SK-N-SH (cell line): ENCODE data around the gene UBTF. TPM values are rescaled to one million over a fixed set of nuclear protein-coding genes. Genes with fewer than 3 reads are reported as not detected.

ENCODE experiments used
- CTCF ChIA-PET: fragments of 300-600, 350-600 bp; formaldehyde crosslinking; extraction: SDS; loops from one replicate; lab custom pipeline; 2021; lab: Yijun Ruan, JAX
- POLR2A ChIA-PET: fragments of 350-600 bp; sonication (Branson Sonifier 250); formaldehyde crosslinking; extraction: SDS; loops from one replicate; lab custom pipeline; 2020; ENCODE audit warnings: antibody characterized with exemption, inconsistent platforms; lab: Yijun Ruan, JAX
- DNase-seq: peaks from one replicate; pipeline ENCODE4 v3.0.0; 2012
- H2AFZ ChIP-seq: fragments of 200-600 bp; sonication (generic); 2 replicates; pipeline ENCODE4 v1.8.1; 2016; ENCODE audit warnings: antibody characterized with exemption, mild to moderate bottlenecking, low read depth
- H3F3A ChIP-seq: fragments of 200-600 bp; sonication (generic); replicated peaks from 2 replicates; pipeline ENCODE3; 2016; ENCODE audit warnings: antibody characterized with exemption, mild to moderate bottlenecking; ENCODE audit not compliant: insufficient read depth
- H3K27ac ChIP-seq, 2 experiments: fragments of 200-500 bp in 1 of 2; fragments of 200-600 bp in 1 of 2; sonication (Bioruptor generic) in 1 of 2; sonication (generic), shearing (Covaris generic) in 1 of 2; 2 replicates each; pipeline versions ENCODE4 v1.5.1 to v1.6.1; 2014 to 2016; ENCODE audit warnings: low read depth in 2 of 2, inconsistent platforms in 1 of 2, low read length in 1 of 2, mild to moderate bottlenecking in 1 of 2, mixed read lengths in 1 of 2
- H3K27me3 ChIP-seq: fragments of 200-600 bp; sonication (generic), shearing (Covaris generic); 2 replicates; pipeline ENCODE4 v1.6.1; 2016; ENCODE audit warnings: mixed run types; ENCODE audit not compliant: insufficient read depth
- H3K36me3 ChIP-seq, 2 experiments: fragments of 200-500 bp in 1 of 2; fragments of 200-600 bp in 1 of 2; sonication (Bioruptor generic) in 1 of 2; sonication (generic) in 1 of 2; replicated peaks in 1 of 2; 2 replicates each; pipeline versions ENCODE3 to v1.5.1; 2014 to 2016; ENCODE audit warnings: low read length in 1 of 2, mild to moderate bottlenecking in 1 of 2; ENCODE audit not compliant: insufficient read depth in 2 of 2, control insufficient read depth in 1 of 2
- H3K4me1 ChIP-seq, 2 experiments: fragments of 200-500 bp in 1 of 2; fragments of 200-600 bp in 1 of 2; sonication (Bioruptor generic) in 1 of 2; sonication (generic), shearing (Covaris generic) in 1 of 2; 2 replicates each; pipeline versions ENCODE4 v1.5.1 to v1.6.1; 2014 to 2016; ENCODE audit warnings: low read depth in 1 of 2, low read length in 1 of 2, mixed run types in 1 of 2; ENCODE audit not compliant: insufficient read depth in 2 of 2, control insufficient read depth in 1 of 2
- H3K4me2 ChIP-seq: fragments of 200-600 bp; sonication (generic), shearing (Covaris generic); 2 replicates; pipeline ENCODE4 v1.6.1; 2017; ENCODE audit warnings: mixed run types
- H3K4me3 ChIP-seq, 2 experiments: fragments of 200-500 bp in 1 of 2; fragments of 200-600 bp in 1 of 2; sonication (Bioruptor generic) in 1 of 2; sonication (generic), shearing (Covaris generic) in 1 of 2; 2 replicates each; pipeline versions ENCODE4 v1.5.1 to v1.8.1; 2014 to 2016; ENCODE audit warnings: low read depth in 2 of 2, inconsistent platforms in 1 of 2, low read length in 1 of 2, mild to moderate bottlenecking in 1 of 2, mixed read lengths in 1 of 2, moderate library complexity in 1 of 2
- H3K79me2 ChIP-seq: fragments of 200-600 bp; sonication (generic); 2 replicates; pipeline ENCODE4 v1.8.1; 2017; ENCODE audit warnings: mild to moderate bottlenecking; ENCODE audit not compliant: insufficient read depth
- H3K9ac ChIP-seq: fragments of 200-600 bp; sonication (generic); 2 replicates; pipeline ENCODE4 v1.6.1; 2017; ENCODE audit warnings: mixed run types
- H3K9me2 ChIP-seq: fragments of 200-600 bp; sonication (generic); 2 replicates; pipeline ENCODE4 v1.6.1; 2017; ENCODE audit warnings: mixed run types
- H3K9me3 ChIP-seq: fragments of 200-600 bp; sonication (generic); 2 replicates; pipeline ENCODE4 v1.6.1; 2017; ENCODE audit warnings: mixed run types, mild to moderate bottlenecking, moderate library complexity
- H4K20me1 ChIP-seq: fragments of 200-600 bp; sonication (generic); 2 replicates; pipeline ENCODE4 v1.6.1; 2017; ENCODE audit warnings: mild to moderate bottlenecking, mixed run types; ENCODE audit not compliant: insufficient read depth
- CHD2 ChIP-seq: fragments of 150-350 bp; IDR thresholded peaks from 2 replicates; pipeline ENCODE4 v1.6.1; 2018; ENCODE audit warnings: low read length; ENCODE audit not compliant: partially characterized antibody
- CTCF ChIP-seq: fragments of 200-600 bp; sonication (generic); IDR thresholded peaks from 2 replicates; pipeline ENCODE4 v1.6.1; 2017; ENCODE audit warnings: antibody characterized with exemption, mild to moderate bottlenecking, moderate library complexity
- ELF1 ChIP-seq: IDR thresholded peaks from 2 replicates; pipeline ENCODE4 v1.4.0; 2012
- EZH2phosphoT487 ChIP-seq: fragments of 200-600 bp; sonication (generic); IDR thresholded peaks from 2 replicates; pipeline ENCODE4 v1.6.1; 2017; ENCODE audit warnings: low read depth, mixed run types, mild to moderate bottlenecking, antibody characterized with exemption, moderate library complexity, borderline replicate concordance
- FOSL2 ChIP-seq: IDR thresholded peaks from 2 replicates; pipeline ENCODE4 v1.4.0; 2012; ENCODE audit warnings: low read depth, mild to moderate bottlenecking, moderate library complexity, borderline replicate concordance
- FOXJ3 ChIP-seq: sonication (generic); formaldehyde crosslinking; IDR thresholded peaks from 2 replicates; pipeline ENCODE4 v1.5.1; 2020; ENCODE audit warnings: mild to moderate bottlenecking, missing genetic modification reagents
- FOXM1 ChIP-seq: IDR thresholded peaks from 2 replicates; pipeline ENCODE4 v1.4.0; 2012; ENCODE audit warnings: low read depth, mild to moderate bottlenecking
- GABPA ChIP-seq: IDR thresholded peaks from 2 replicates; pipeline ENCODE4 v1.4.0; 2012; ENCODE audit warnings: low read depth, mild to moderate bottlenecking
- GATA2 ChIP-seq: sonication (generic); formaldehyde crosslinking; IDR thresholded peaks from 2 replicates; pipeline ENCODE4 v1.5.0; 2020; ENCODE audit warnings: mild to moderate bottlenecking, missing genetic modification reagents
- JUND ChIP-seq: IDR thresholded peaks from 2 replicates; pipeline ENCODE4 v1.4.0; 2012
- NFIC ChIP-seq: IDR thresholded peaks from 2 replicates; pipeline ENCODE4 v1.4.0; 2012; ENCODE audit warnings: borderline replicate concordance
- NRF1 ChIP-seq: IDR thresholded peaks from 2 replicates; pipeline ENCODE4 v1.6.1; 2012; ENCODE audit warnings: low read depth, mild to moderate bottlenecking, low read length
- POLR2AphosphoS5 ChIP-seq: IDR thresholded peaks from 2 replicates; pipeline ENCODE4 v1.6.1; 2012; ENCODE audit warnings: low read depth, low read length
- RAD21 ChIP-seq: IDR thresholded peaks from 2 replicates; pipeline ENCODE4 v1.6.1; 2012; ENCODE audit warnings: mild to moderate bottlenecking, low read length
- RCOR1 ChIP-seq: fragments of 150-350 bp; IDR thresholded peaks from 2 replicates; pipeline ENCODE4 v1.6.1; 2017; ENCODE audit warnings: antibody characterized with exemption, low read length
- RFX5 ChIP-seq: IDR thresholded peaks from 2 replicates; pipeline ENCODE4 v1.6.1; 2012; ENCODE audit warnings: mild to moderate bottlenecking, improper control_type of control experiment, low read length
- RXRA ChIP-seq: IDR thresholded peaks from 2 replicates; pipeline ENCODE4 v1.4.0; 2012; ENCODE audit warnings: low read depth, mild to moderate bottlenecking, borderline replicate concordance
- SMC3 ChIP-seq: IDR thresholded peaks from 2 replicates; pipeline ENCODE4 v1.6.1; 2012; ENCODE audit warnings: low read depth, low read length, improper control_type of control experiment
- TCF12 ChIP-seq: IDR thresholded peaks from 2 replicates; pipeline ENCODE4 v1.4.0; 2012
- TEAD4 ChIP-seq: IDR thresholded peaks from 2 replicates; pipeline ENCODE4 v1.4.0; 2012; ENCODE audit warnings: mild to moderate bottlenecking, borderline replicate concordance; ENCODE audit not compliant: insufficient read depth
- YY1 ChIP-seq: IDR thresholded peaks from 2 replicates; pipeline ENCODE4 v1.4.0; 2012; ENCODE audit warnings: low read depth, mild to moderate bottlenecking
- WGBS: methylation state at CpG from one replicate; pipeline ENCODE4 v1.1.6; 2017; ENCODE audit warnings: low lambda C conversion rate; 5-methylcytosine and 5-hydroxymethylcytosine counted together
- polyA plus RNA-seq, 3 experiments: library from polyadenylated mRNA; depleted of rRNA; stranded (reverse); fragments of >200 nt; gene quantifications; 2 replicates each; pipeline ENCODE4 v1.2.3, GENCODE V29; 2012
- TF ChIP-seq, protein P1 (sequence below): fragments of 150-350 bp; IDR thresholded peaks from 2 replicates; pipeline ENCODE4 v1.6.1; 2017; ENCODE audit warnings: antibody characterized with exemption, low read length, low read depth, borderline replicate concordance
- TF ChIP-seq, protein P2 (sequence below): IDR thresholded peaks from 2 replicates; pipeline ENCODE4; 2012

Gene UBTF
- polyA plus RNA-seq, 1 of the 3 experiments (the other 2 are of a cell fraction): 37.2 TPM

DNA sequence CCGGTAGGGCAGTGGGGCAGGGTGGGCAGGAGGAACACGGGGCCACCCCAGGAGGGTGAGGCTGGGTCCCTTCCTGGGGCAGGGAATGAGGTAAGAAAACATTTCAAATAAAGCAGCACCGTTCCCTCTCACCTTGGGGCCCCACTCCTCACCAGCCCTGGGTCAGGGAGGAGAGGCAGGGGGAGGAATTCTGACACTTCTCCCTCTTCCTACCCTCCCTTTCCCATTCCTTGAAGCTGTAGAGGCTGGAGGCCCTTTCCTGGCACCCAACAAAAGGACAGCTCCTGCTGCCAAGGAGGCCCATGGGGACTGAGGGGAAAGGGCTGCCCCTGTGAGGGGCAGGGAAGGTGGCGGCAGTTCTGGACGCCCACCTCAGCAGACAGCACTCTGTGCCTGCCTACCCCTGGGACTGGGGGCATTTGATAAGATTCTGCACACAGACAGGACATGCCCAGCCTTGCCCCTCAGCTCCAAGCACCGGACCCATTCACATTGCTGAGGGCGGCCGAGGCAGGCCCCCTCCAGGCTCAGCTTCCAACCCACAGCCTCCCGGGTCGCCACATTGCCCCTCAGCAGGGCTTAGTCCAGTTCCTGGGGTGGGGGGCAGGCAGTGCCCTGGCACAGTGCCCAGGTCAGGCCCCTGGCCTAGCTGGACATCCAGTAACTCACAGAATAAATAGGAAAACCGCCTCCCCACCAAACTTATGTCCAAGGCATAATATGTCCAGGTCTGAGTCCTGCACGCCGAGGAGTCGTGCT is 26.0 kb downstream of the UBTF start (continued):
- TF ChIP-seq RXRA: no peak
- no peak for TF ChIP-seq JUND
- no peak for TF ChIP-seq FOSL2
- TF ChIP-seq CHD2: no peak
- no peak for TF ChIP-seq TCF12
- TF ChIP-seq RAD21: no peak
- TF ChIP-seq SMC3: no peak
- TF ChIP-seq NFIC: no peak
- no peak for TF ChIP-seq TEAD4

DNA sequence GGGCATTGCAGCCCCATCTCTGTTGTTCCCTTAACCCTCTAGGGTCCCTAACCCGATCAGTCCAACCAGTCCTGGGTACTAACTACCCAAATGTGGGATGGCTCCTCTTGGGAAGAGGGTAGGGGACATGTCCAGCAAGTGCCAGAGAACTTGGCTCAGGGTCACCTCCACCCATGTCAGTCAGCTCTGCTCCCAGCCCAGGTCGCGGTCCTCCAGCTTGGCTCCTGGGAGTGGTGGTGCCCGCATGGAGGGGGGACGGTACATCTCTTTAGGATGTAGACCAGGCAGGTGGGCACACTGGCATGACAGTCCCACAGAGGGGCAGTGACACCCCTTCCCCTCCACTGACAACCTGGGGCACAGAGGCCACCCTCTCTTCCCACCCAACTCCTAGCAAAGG is 26.7 kb downstream of the UBTF start:
- peaks cover 5 to 19% of the 10 kb centered on the region in 2 experiments; a peak in 2 of 4 replicates for H3K4me1 ChIP-seq
- H3K27me3 ChIP-seq: no peaks in the 10 kb centered on the region
- H3K79me2 ChIP-seq: peaks cover 53% of the 10 kb centered on the region
- H3K27ac ChIP-seq: peak overlapping the region in 1 of 2 experiments; percentile 14; a peak in 1 of 4 replicates
- no peaks in the 10 kb centered on the region for H3K9me3 ChIP-seq
- H3F3A ChIP-seq: peaks cover 22% of the 10 kb centered on the region
- no peak for TF ChIP-seq JUND
- TF ChIP-seq ELF1: no peak
- no peak for TF ChIP-seq FOSL2
- no peak for TF ChIP-seq RCOR1
- no peak for TF ChIP-seq CTCF
- TF ChIP-seq FOXJ3: no peak
- TF ChIP-seq NRF1: no peak
- TF ChIP-seq RFX5: no peak
- TF ChIP-seq TEAD4: no peak
- no peak for TF ChIP-seq YY1
- TF ChIP-seq GABPA: no peak
- TF ChIP-seq, protein P1, sequence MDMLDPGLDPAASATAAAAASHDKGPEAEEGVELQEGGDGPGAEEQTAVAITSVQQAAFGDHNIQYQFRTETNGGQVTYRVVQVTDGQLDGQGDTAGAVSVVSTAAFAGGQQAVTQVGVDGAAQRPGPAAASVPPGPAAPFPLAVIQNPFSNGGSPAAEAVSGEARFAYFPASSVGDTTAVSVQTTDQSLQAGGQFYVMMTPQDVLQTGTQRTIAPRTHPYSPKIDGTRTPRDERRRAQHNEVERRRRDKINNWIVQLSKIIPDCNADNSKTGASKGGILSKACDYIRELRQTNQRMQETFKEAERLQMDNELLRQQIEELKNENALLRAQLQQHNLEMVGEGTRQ: no peak
- no peak for TF ChIP-seq POLR2AphosphoS5
- TF ChIP-seq EZH2phosphoT487: no peak
- TF ChIP-seq, protein P2, sequence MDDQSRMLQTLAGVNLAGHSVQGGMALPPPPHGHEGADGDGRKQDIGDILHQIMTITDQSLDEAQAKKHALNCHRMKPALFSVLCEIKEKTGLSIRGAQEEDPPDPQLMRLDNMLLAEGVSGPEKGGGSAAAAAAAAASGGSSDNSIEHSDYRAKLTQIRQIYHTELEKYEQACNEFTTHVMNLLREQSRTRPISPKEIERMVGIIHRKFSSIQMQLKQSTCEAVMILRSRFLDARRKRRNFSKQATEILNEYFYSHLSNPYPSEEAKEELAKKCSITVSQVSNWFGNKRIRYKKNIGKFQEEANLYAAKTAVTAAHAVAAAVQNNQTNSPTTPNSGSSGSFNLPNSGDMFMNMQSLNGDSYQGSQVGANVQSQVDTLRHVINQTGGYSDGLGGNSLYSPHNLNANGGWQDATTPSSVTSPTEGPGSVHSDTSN: no peak; the same call in 1 of the 2 replicates
- TF ChIP-seq RXRA: no peak
- TF ChIP-seq RAD21: no peak
- no peak for TF ChIP-seq GATA2 (CRISPR knock-in tag)
- TF ChIP-seq FOXM1: no peak
- TF ChIP-seq NFIC: no peak
- H3K9me2 ChIP-seq: no peaks in the 10 kb centered on the region
- H3K4me3 ChIP-seq: no peak overlapping the region
- WGBS: 94% methylated on average over 2 of the region's 5 CpGs
- H3K9ac ChIP-seq: no peak overlapping the region
- peaks cover 41 to 66% of the 10 kb centered on the region in 2 experiments for H3K36me3 ChIP-seq
- no peak overlapping the region for H2AFZ ChIP-seq
- POLR2A ChIA-PET: interaction anchor here (1.7 kb wide), 1 partner anchor 153 kb away, joined by 4 read pairs; no protein-coding TSS in a partner anchor
- H4K20me1 ChIP-seq: no peaks in the 10 kb centered on the region
- no peak overlapping the region for H3K4me2 ChIP-seq
- CTCF ChIA-PET: interaction anchor here (0.6 to 1.3 kb wide), 4 partner anchors 21 to 153 kb away, joined by 4 to 5 read pairs (median 4); partner anchors contain the start of gene GRN
- no peak for DNase-seq
